Central memory CD8-positive, alpha-beta T cell (primary cell): ENCODE data around the gene CIITA.

ENCODE experiments used
- ATAC-seq: fragments of 150-1000 bp; cut with Tn5 transposase; replicated peaks from 2 replicates; pipeline ENCODE4 v1.10.0; 2022; ENCODE audit warnings: mild to moderate bottlenecking, moderate FRiP score, moderate number of reproducible peaks; ENCODE audit not compliant: poor library complexity, severe bottlenecking; ENCODE audit errors: extremely low read depth
- DNase-seq, 2 donors: peaks; one replicate each; pipeline ENCODE4 v3.0.0; 2021; ENCODE audit warnings: low spot score in 2 of 2
- H3K27ac Mint-ChIP-seq: one replicate; pipeline ENCODE4 v1.8.0; 2022; ENCODE audit warnings: low read depth, mild to moderate bottlenecking, moderate library complexity, mixed read lengths
- H3K27me3 Mint-ChIP-seq: one replicate; pipeline ENCODE4 v1.8.0; 2022; ENCODE audit warnings: mixed read lengths
- H3K36me3 Mint-ChIP-seq: one replicate; pipeline ENCODE4 v1.8.0; 2022; ENCODE audit warnings: mild to moderate bottlenecking, moderate library complexity, mixed read lengths; ENCODE audit not compliant: insufficient read depth
- H3K4me1 Mint-ChIP-seq: one replicate; pipeline ENCODE4 v1.8.0; 2022; ENCODE audit warnings: mixed read lengths
- H3K4me3 Mint-ChIP-seq: one replicate; pipeline ENCODE4 v1.8.0; 2022; ENCODE audit warnings: mild to moderate bottlenecking, moderate library complexity, mixed read lengths
- H3K9me3 Mint-ChIP-seq: one replicate; pipeline ENCODE4 v1.8.0; 2022; ENCODE audit warnings: mixed read lengths

Gene CIITA

DNA sequence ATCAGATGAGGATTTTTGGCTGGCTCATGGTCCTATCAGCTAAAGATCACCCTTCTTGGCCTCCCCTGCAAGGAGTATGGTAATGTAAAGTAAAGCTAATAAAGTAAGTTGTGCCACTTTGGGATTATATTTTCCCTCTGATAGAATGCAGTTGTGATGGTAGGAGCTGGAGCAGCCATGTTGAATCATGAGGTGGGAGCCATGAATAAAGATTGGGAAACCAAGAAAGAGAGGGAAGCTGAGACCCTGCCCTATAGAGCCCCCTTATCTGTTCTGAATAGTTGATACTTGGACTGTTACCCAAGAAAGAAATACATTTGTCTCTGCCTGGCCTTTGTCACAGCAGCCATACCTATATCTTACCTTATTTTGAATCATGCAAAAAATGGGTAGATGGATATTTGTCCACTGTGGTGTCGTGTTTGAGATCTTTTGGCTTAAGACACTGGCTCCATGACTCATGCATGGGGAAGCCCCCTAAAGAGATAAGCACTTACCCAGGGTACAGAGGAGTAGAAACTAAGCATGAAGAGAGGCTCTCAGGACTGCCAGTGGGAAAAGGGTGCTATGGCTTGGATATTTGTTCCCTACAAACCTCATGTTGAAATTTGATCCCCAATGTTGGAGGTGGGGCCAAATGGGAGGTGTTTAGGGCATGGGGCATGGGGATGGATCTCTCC lies 40.7 kb upstream of the CIITA start:
- Mint-ChIP-seq H3K4me1 (no peaks in the 10 kb centered on the region), H3K4me3 (no peak overlapping the region), H3K27me3 (peaks cover 6% of the 10 kb centered on the region), H3K27ac (no peak overlapping the region), H3K9me3 (no peaks in the 10 kb centered on the region), H3K36me3 (peaks cover 2% of the 10 kb centered on the region)
- no peak for ATAC-seq
- no peak for DNase-seq

GRCh38 chr16:10838621-10839278 lies 38.3 kb upstream of the CIITA start:
- H3K27ac Mint-ChIP-seq: no peak overlapping the region

DNA sequence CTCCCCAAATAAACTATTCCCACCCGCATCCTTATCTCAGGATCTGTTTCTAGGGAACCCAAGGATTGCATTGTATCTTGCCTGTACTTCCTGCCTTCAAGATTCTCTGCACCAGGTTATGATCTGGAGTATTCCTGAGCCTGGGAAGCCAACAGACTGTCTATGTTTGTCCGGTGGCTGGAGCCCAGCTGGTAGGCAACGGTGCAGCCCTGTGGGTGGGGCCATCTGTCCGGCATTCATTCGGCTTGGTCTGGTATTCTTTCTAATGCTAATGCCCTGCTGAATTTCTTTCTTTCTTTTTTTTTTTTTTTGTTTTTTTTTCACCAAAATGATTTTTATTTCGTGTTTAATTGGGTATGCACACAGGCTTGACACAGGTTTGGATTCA lies 37.7 kb upstream of the CIITA start:
- H3K4me3 Mint-ChIP-seq: no peak overlapping the region
- no peak for DNase-seq
- no peaks in the 10 kb centered on the region for H3K9me3 Mint-ChIP-seq
- H3K27ac Mint-ChIP-seq: no peak overlapping the region
- no peak for ATAC-seq
- no peaks in the 10 kb centered on the region for H3K4me1 Mint-ChIP-seq
- peaks cover 2% of the 10 kb centered on the region for H3K36me3 Mint-ChIP-seq
- peaks cover 9% of the 10 kb centered on the region for H3K27me3 Mint-ChIP-seq

More at GRCh38 chr16:10838621-10839278, 38.3 kb upstream of the CIITA start:
- peaks cover 2% of the 10 kb centered on the region for H3K36me3 Mint-ChIP-seq
- ATAC-seq: no peak
- no peaks in the 10 kb centered on the region for H3K9me3 Mint-ChIP-seq
- no peak overlapping the region for H3K4me3 Mint-ChIP-seq
- no peaks in the 10 kb centered on the region for H3K4me1 Mint-ChIP-seq
- DNase-seq: no peak
- peaks cover 9% of the 10 kb centered on the region for H3K27me3 Mint-ChIP-seq

GRCh38 chr16:10840703-10841102 lies 36.3 kb upstream of the CIITA start:
- no peak overlapping the region for H3K4me3 Mint-ChIP-seq
- H3K27ac Mint-ChIP-seq: no peak overlapping the region
- H3K9me3 Mint-ChIP-seq: no peaks in the 10 kb centered on the region
- peaks cover 2% of the 10 kb centered on the region for H3K36me3 Mint-ChIP-seq
- DNase-seq (no peak), ATAC-seq (no peak)
- peaks cover 9% of the 10 kb centered on the region for H3K27me3 Mint-ChIP-seq
- H3K4me1 Mint-ChIP-seq: no peaks in the 10 kb centered on the region

- Mint-ChIP-seq H3K9me3 (no peaks in the 10 kb centered on the region), H3K4me1 (no peaks in the 10 kb centered on the region), H3K27ac (no peak overlapping the region), H3K36me3 (no peaks in the 10 kb centered on the region), H3K4me3 (no peak overlapping the region), H3K27me3 (peaks cover 24% of the 10 kb centered on the region)
- ATAC-seq (no peak), DNase-seq (no peak)
Measured at GRCh38 chr16:10846213-10846998, 30.6 kb upstream of the CIITA start.

DNA sequence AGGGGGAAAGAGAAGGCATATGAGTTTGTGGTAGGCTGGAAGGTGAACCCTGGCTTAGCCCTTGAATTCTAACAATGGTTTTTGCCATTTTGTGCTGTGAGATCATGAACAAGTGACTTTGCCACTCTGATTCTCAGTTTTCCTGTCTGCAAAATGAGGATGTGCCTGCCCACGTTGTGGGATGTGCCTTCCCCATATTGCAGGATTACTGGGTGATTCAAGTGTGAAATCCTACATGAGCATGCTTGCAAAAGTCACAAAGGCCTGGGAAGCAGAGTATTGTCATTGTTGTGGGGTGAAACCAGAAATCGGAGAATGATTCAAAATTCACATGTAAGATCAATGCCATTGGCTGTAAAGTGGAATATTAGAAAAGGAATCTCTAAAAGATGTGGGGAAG lies 29.8 kb upstream of the CIITA start:
- ATAC-seq: no peak
- Mint-ChIP-seq H3K4me3 (no peak overlapping the region), H3K36me3 (no peaks in the 10 kb centered on the region)

DNA sequence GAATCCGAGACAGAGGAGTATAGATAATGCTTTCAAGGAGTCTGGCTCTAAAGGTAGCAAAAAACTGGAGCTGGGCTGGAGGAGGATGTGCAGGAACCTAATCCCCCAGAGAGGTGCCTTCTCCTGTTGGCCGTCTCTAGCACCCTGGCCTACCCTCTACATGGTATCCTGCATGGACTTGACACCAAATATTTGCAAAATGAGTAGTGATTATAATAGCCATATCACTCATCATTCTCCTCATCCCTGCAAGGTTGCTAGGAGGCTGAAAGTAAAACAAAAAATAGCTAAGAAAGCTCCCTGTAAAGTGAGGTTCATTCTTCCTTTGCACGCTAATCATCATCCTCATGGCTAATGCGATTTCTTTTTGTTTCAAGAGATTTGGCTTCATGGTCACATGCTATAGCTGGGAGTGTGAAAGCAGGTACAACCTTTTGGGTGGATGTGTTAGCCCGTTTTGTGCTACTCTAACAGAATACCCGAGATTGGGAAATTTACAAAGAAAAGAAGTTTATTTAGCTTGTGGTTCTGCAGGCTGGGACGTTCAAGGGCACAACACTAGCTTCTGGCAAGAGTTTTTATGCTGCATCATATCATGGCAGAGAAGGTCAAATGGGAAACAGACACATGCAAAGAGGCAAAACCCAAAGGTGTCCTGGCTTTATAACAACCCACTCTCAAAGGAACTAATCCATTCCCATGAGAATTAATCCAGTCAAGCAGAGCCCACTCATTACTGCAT lies 27.1 kb upstream of the CIITA start:
- H3K27me3 Mint-ChIP-seq: peaks cover 22% of the 10 kb centered on the region
- peaks cover 13% of the 10 kb centered on the region for H3K4me1 Mint-ChIP-seq
- H3K27ac Mint-ChIP-seq: no peak overlapping the region
- no peaks in the 10 kb centered on the region for H3K36me3 Mint-ChIP-seq
- ATAC-seq (no peak), DNase-seq (no peak)
- H3K9me3 Mint-ChIP-seq: no peaks in the 10 kb centered on the region
- no peak overlapping the region for H3K4me3 Mint-ChIP-seq

More for the DNA sequence above, 29.8 kb upstream of the CIITA start:
- Mint-ChIP-seq H3K4me1 (peaks cover 2% of the 10 kb centered on the region), H3K27me3 (peaks cover 22% of the 10 kb centered on the region), H3K9me3 (no peaks in the 10 kb centered on the region), H3K27ac (no peak overlapping the region)
- no peak for DNase-seq

- Mint-ChIP-seq H3K4me3 (no peak overlapping the region), H3K27ac (no peak overlapping the region), H3K9me3 (no peaks in the 10 kb centered on the region), H3K36me3 (no peaks in the 10 kb centered on the region), H3K27me3 (peaks cover 22% of the 10 kb centered on the region), H3K4me1 (peaks cover 13% of the 10 kb centered on the region)
- DNase-seq (no peak), ATAC-seq (no peak)
Measured at GRCh38 chr16:10850478-10850850, 26.5 kb upstream of the CIITA start.

DNA sequence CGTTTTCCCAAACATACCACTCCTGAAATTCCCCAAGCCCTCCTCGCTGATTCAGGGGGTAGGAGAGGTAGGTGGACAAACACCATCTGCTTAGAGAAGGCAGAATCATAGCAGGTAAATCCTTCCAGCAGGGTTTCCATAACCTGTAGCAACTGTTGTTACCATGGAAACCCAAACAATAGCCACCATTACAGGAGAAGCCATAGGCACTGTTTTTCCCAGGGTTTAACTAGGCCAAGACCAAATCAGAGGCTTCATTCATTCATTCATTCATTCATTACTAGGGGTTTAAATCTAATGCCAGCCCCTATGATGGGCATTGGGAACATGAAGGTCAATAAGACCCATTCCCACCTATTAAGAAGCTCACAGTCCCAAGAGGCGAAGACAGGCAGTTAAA lies 25.5 kb upstream of the CIITA start:
- no peak overlapping the region for H3K27ac Mint-ChIP-seq

DNA sequence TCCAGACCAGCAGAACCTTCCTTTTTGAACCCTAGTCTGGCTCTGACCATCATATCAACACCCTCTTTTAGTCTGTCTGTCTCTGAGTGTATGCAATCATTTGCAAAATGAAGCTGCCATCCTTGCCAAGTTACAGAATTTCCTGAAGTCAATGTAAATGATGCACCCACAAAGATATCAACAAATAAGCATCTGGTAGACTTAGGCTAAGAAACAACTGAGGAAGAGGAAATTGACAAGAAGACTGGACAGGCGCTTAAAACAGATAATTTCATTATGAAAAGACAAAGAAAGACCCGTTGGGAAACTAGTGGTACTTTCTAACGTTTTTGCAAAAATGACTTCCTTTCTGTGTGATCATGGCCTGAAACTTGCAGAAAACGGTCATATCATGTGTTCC lies 24.7 kb upstream of the CIITA start:
- H3K4me1 Mint-ChIP-seq: peaks cover 13% of the 10 kb centered on the region
- no peaks in the 10 kb centered on the region for H3K36me3 Mint-ChIP-seq
- no peak for ATAC-seq
- no peak overlapping the region for H3K27ac Mint-ChIP-seq
- H3K27me3 Mint-ChIP-seq: peaks cover 14% of the 10 kb centered on the region
- no peaks in the 10 kb centered on the region for H3K9me3 Mint-ChIP-seq
- H3K4me3 Mint-ChIP-seq: peak overlapping the region; percentile 21
- DNase-seq: no peak

More for the DNA sequence above, 25.5 kb upstream of the CIITA start:
- Mint-ChIP-seq H3K4me1 (peaks cover 13% of the 10 kb centered on the region), H3K27me3 (peaks cover 21% of the 10 kb centered on the region), H3K36me3 (no peaks in the 10 kb centered on the region), H3K9me3 (no peaks in the 10 kb centered on the region), H3K4me3 (no peak overlapping the region)
- ATAC-seq: no peak
- DNase-seq: no peak

GRCh38 chr16:10852948-10853347 lies 24.1 kb upstream of the CIITA start:
- DNase-seq: no peak
- no peak for ATAC-seq

GRCh38 chr16:10856042-10856441 lies 21.0 kb upstream of the CIITA start:
- H3K9me3 Mint-ChIP-seq: peaks cover 9% of the 10 kb centered on the region
- no peak for DNase-seq
- no peak overlapping the region for H3K27ac Mint-ChIP-seq
- ATAC-seq: no peak
- H3K4me1 Mint-ChIP-seq: peaks cover 13% of the 10 kb centered on the region
- H3K4me3 Mint-ChIP-seq: no peak overlapping the region
- H3K36me3 Mint-ChIP-seq: peaks cover 3% of the 10 kb centered on the region
- no peaks in the 10 kb centered on the region for H3K27me3 Mint-ChIP-seq

More at GRCh38 chr16:10852948-10853347, 24.1 kb upstream of the CIITA start:
- Mint-ChIP-seq H3K27ac (no peak overlapping the region), H3K4me3 (no peak overlapping the region), H3K4me1 (peaks cover 13% of the 10 kb centered on the region), H3K36me3 (no peaks in the 10 kb centered on the region), H3K9me3 (no peaks in the 10 kb centered on the region), H3K27me3 (peaks cover 7% of the 10 kb centered on the region)
